A549 (cell line): ENCODE measurements around the gene CARS1. TPM values are rescaled to one million over a fixed set of nuclear protein-coding genes. Genes with fewer than 3 reads are reported as not detected.

Experiments used
- ATAC-seq, 2 experiments: fragments of 200-7000 bp in 1 of 2; fragments of >200 bp in 1 of 2; cut with Nextera tagmentation in 1 of 2; cut with Tn5 transposase in 1 of 2; 3 replicates each; pipeline versions ENCODE4 v1.8.0 to v1.9.1; 2018 to 2020; ENCODE audit warnings: mild to moderate bottlenecking in 1 of 2, moderate library complexity in 1 of 2
- CTCF ChIA-PET: fragments of 300-600 bp; sonication (Branson Sonifier 250); formaldehyde crosslinking; extraction: SDS; loops from one replicate; lab custom pipeline; 2021; ENCODE audit warnings: antibody characterized with exemption, inconsistent platforms; lab: Yijun Ruan, JAX
- POLR2A ChIA-PET: fragments of 350-600 bp; formaldehyde crosslinking; extraction: SDS; loops from one replicate; lab custom pipeline; 2021; ENCODE audit warnings: antibody characterized with exemption, inconsistent platforms; lab: Yijun Ruan, JAX
- DNase-seq, 2 experiments: peaks; one replicate each; pipeline versions ENCODE4 v3.0.0 to v3.0.0-alpha.2; 2011 to 2016; ENCODE audit warnings: low read depth in 1 of 2, low spot score in 1 of 2
- FAIRE-seq: peaks from 2 replicates; lab custom pipeline; 2011; peaks lifted over from hg19 to GRCh38; lab: Jason Lieb, UNC
- H3K27ac ChIP-seq, 2 experiments: fragments of >200 bp; sonication (Bioruptor Twin); formaldehyde crosslinking; 3 replicates each; pipeline ENCODE4 v1.5.1; 2016 to 2017
- H3K4me1 ChIP-seq: fragments of >200 bp; sonication (Bioruptor Twin); formaldehyde crosslinking; 3 replicates; pipeline ENCODE4 v1.6.1; 2016
- H3K4me2 ChIP-seq: fragments of >200 bp; sonication (Bioruptor Twin); formaldehyde crosslinking; 3 replicates; pipeline ENCODE4 v1.6.1; 2016
- H3K4me3 ChIP-seq: fragments of >200 bp; sonication (Bioruptor Twin); formaldehyde crosslinking; 3 replicates; pipeline ENCODE4 v1.5.1; 2016
- H3K9me3 ChIP-seq: fragments of >200 bp; sonication (Bioruptor Twin); formaldehyde crosslinking; 3 replicates; pipeline ENCODE4 v1.6.1; 2016
- ATOH8 ChIP-seq: fragments of 250-450 bp; sonication (Bioruptor Pico); IDR thresholded peaks from 2 replicates; pipeline ENCODE4 v1.5.0; 2020; ENCODE audit warnings: low read depth, mild to moderate bottlenecking, moderate library complexity
- BCL3 ChIP-seq: fragments of >200 bp; sonication (Bioruptor Twin); formaldehyde crosslinking; IDR thresholded peaks from 3 replicates; pipeline ENCODE4 v1.6.1; 2016
- CHD4 ChIP-seq: fragments of 200-600 bp; sonication (generic); IDR thresholded peaks from 2 replicates; pipeline ENCODE4 v1.6.1; 2016; ENCODE audit warnings: antibody characterized with exemption, mild to moderate bottlenecking, borderline replicate concordance
- EHF ChIP-seq: fragments of 250-450 bp; sonication (Bioruptor Pico); IDR thresholded peaks from 2 replicates; pipeline ENCODE4 v1.5.0; 2020; ENCODE audit warnings: mild to moderate bottlenecking
- EHMT2 ChIP-seq: fragments of 200-600 bp; sonication (generic); IDR thresholded peaks from 2 replicates; pipeline ENCODE4 v1.6.1; 2016; ENCODE audit warnings: antibody characterized with exemption, low read depth, mild to moderate bottlenecking, moderate library complexity
- FOSB ChIP-seq: fragments of 250-450 bp; sonication (Bioruptor Pico); IDR thresholded peaks from 2 replicates; pipeline ENCODE4 v1.5.0; 2020; ENCODE audit warnings: mild to moderate bottlenecking, moderate library complexity
- FOXS1 ChIP-seq: fragments of 250-450 bp; sonication (Bioruptor Pico); IDR thresholded peaks from 2 replicates; pipeline ENCODE4 v1.5.0; 2020; ENCODE audit warnings: mild to moderate bottlenecking, moderate library complexity
- HDAC2 ChIP-seq: fragments of 200-600 bp; sonication (generic); IDR thresholded peaks from 2 replicates; pipeline ENCODE4 v1.6.1; 2016
- HES2 ChIP-seq: fragments of >200 bp; sonication (Bioruptor Twin); formaldehyde crosslinking; IDR thresholded peaks from 2 replicates; pipeline ENCODE4 v1.6.1; 2016
- HMGXB4 ChIP-seq: fragments of 250-450 bp; sonication (Bioruptor Pico); IDR thresholded peaks from 2 replicates; pipeline ENCODE4 v1.5.0; 2021; ENCODE audit warnings: mild to moderate bottlenecking, moderate library complexity, borderline replicate concordance
- JUN ChIP-seq, 2 experiments: fragments of >200 bp; sonication (Bioruptor Twin); formaldehyde crosslinking; IDR thresholded peaks; 2 replicates in 1 of 2; 3 replicates in 1 of 2; pipeline ENCODE4 v1.6.1; 2016 to 2017
- JUNB ChIP-seq: fragments of >200 bp; sonication (Bioruptor Twin); formaldehyde crosslinking; IDR thresholded peaks from 2 replicates; pipeline ENCODE4 v1.6.1; 2016
- KDM1A ChIP-seq: fragments of 200-600 bp; sonication (generic); IDR thresholded peaks from 2 replicates; pipeline ENCODE4 v1.6.1; 2016; ENCODE audit warnings: low read depth, mild to moderate bottlenecking
- MAFK ChIP-seq: fragments of 450-650 bp; IDR thresholded peaks from 2 replicates; pipeline ENCODE4 v1.6.1; 2014; ENCODE audit not compliant: partially characterized antibody
- MYC ChIP-seq: IDR thresholded peaks from 2 replicates; pipeline ENCODE4 v1.6.1; 2012; ENCODE audit warnings: mild to moderate bottlenecking, inconsistent platforms, low read length, improper control_type of control experiment, borderline replicate concordance
- NPAS2 ChIP-seq: fragments of 250-450 bp; sonication (Bioruptor Pico); IDR thresholded peaks from 2 replicates; pipeline ENCODE4 v1.8.0; 2022; ENCODE audit warnings: mild to moderate bottlenecking, moderate library complexity, borderline replicate concordance
- POLR2A ChIP-seq: IDR thresholded peaks from 2 replicates; pipeline ENCODE4 v1.6.1; 2012; ENCODE audit warnings: mild to moderate bottlenecking, low read length
- POLR2AphosphoS2 ChIP-seq: conservative IDR thresholded peaks from 2 replicates; pipeline ENCODE4 v1.6.1; 2012; ENCODE audit warnings: low read length, improper control_type of control experiment, inconsistent platforms
- RAD21 ChIP-seq, 2 experiments: fragments of >200 bp in 1 of 2; sonication (Bioruptor Twin) in 1 of 2; formaldehyde crosslinking in 1 of 2; IDR thresholded peaks in 1 of 2; conservative IDR thresholded peaks in 1 of 2; 2 replicates in 1 of 2; 3 replicates in 1 of 2; pipeline ENCODE4 v1.6.1; 2012 to 2018; ENCODE audit warnings: inconsistent platforms in 1 of 2
- SMC3 ChIP-seq: fragments of >200 bp; sonication (Bioruptor Twin); formaldehyde crosslinking; IDR thresholded peaks from 3 replicates; pipeline ENCODE4 v1.6.1; 2018; ENCODE audit warnings: inconsistent platforms
- TP53 ChIP-seq: fragments of 250-450 bp; sonication (Bioruptor Pico); IDR thresholded peaks from 2 replicates; pipeline ENCODE4 v1.5.0; 2021; ENCODE audit warnings: mild to moderate bottlenecking, moderate library complexity
- ZC3H11A ChIP-seq: fragments of 450-650 bp; IDR thresholded peaks from 2 replicates; pipeline ENCODE4 v1.6.1; 2014; ENCODE audit warnings: antibody characterized with exemption, mild to moderate bottlenecking
- ZNF302 ChIP-seq: fragments of 250-450 bp; sonication (Bioruptor Pico); IDR thresholded peaks from 2 replicates; pipeline ENCODE4 v1.9.0; 2021; ENCODE audit warnings: inconsistent platforms, mild to moderate bottlenecking, moderate library complexity
- WGBS: methylation state at CpG from one replicate; pipeline ENCODE4 v1.1.6; 2017; ENCODE audit errors: missing lambda C conversion rate; 5-methylcytosine and 5-hydroxymethylcytosine counted together
- polyA plus RNA-seq, 4 experiments: library from polyadenylated mRNA; depleted of rRNA in 3 of 4; stranded (reverse); fragments of >200 nt; fragmentation: RNase III in 1 of 4; extraction: RNeasy Plus Mini Kit Qiagen cat#74134 plus additional on column Dnase treatment in 1 of 4; gene quantifications; 2 replicates in 3 of 4; 3 replicates in 1 of 4; pipeline ENCODE4 v1.2.3, GENCODE V29; 2011 to 2017

CARS1 gene
- polyA plus RNA-seq, 2 of the 4 experiments (the other 2 are of a cell fraction): 52.7 to 130 TPM

- H3K4me1 ChIP-seq: no peaks in the 10 kb centered on the region
- 86% methylated on average over 9 of the region's 11 CpGs for WGBS
- H3K9me3 ChIP-seq: no peaks in the 10 kb centered on the region
- H3K4me3 ChIP-seq: no peak overlapping the region
- ATAC-seq: no peak
- no peak for DNase-seq
- ChIA-PET POLR2A (no interaction called here), CTCF (interaction anchor here (0.6 to 8.1 kb wide), 3 partner anchors 16 to 51 kb away, joined by 4 to 210 read pairs (median 4); no protein-coding TSS in a partner anchor)
- no peak overlapping the region for H3K4me2 ChIP-seq
- FAIRE-seq: no peak
- H3K27ac ChIP-seq: no peak overlapping the region
- TF ChIP-seq ATOH8 (CRISPR knock-in tag) (no peak), HMGXB4 (CRISPR knock-in tag) (no peak), MAFK (no peak), ZNF302 (CRISPR knock-in tag) (no peak), FOXS1 (CRISPR knock-in tag) (no peak), SMC3 (no peak), FOSB (CRISPR knock-in tag) (no peak), KDM1A (no peak), NPAS2 (CRISPR knock-in tag) (no peak), HDAC2 (no peak), TP53 (CRISPR knock-in tag) (no peak), RAD21 (conservative IDR thresholded peaks at IDR 0.05 in 1 of 2, IDR thresholded peaks at IDR 0.05 in 1 of 2) (no peak), EHF (no peak), EHMT2 (no peak), POLR2AphosphoS2 (no peak), BCL3 (no peak), POLR2A (no peak)
Observed at GRCh38 chr11:3087373-3087772, 30.1 kb upstream of the CARS1 start.

- no peak for DNase-seq
- no peak for ATAC-seq
- WGBS: 67% methylated on average over 7 of the region's 9 CpGs
- TF ChIP-seq HES2 (no peak), POLR2A (no peak), MYC (no peak), ZC3H11A (no peak), CHD4 (no peak), JUNB (no peak), JUN (IDR thresholded peaks at IDR 0.05) (no peak)
- H3K9me3 ChIP-seq: no peaks in the 10 kb centered on the region
- no peaks in the 10 kb centered on the region for H3K4me1 ChIP-seq
- CTCF ChIA-PET: interaction anchor here (0.6 to 8.1 kb wide), 5 partner anchors 50 to 555 kb away, joined by 3 to 210 read pairs (median 6); no protein-coding TSS in a partner anchor
- H3K4me2 ChIP-seq: no peak overlapping the region
- POLR2A ChIA-PET: no interaction called here
- no peak for FAIRE-seq
- H3K27ac ChIP-seq: no peak overlapping the region
- H3K4me3 ChIP-seq: no peak overlapping the region
Observed at GRCh38 chr11:3086671-3087150, 29.5 kb upstream of the CARS1 start.
